ENCODE measurements around the gene SH3RF1.
A peak's percentile ranks its signal among the peaks of the same experiment; 100 is the strongest.

SH3RF1 gene

GRCh38 chr4:169133932-169134331 is 136.8 kb downstream of the SH3RF1 start:
- no peak for DNase-seq (ENCODE audit: low read depth)

- no peak for DNase-seq (ENCODE audit: low read depth)
Observed at GRCh38 chr4:169132561-169133305, 138.0 kb downstream of the SH3RF1 start.

DNA sequence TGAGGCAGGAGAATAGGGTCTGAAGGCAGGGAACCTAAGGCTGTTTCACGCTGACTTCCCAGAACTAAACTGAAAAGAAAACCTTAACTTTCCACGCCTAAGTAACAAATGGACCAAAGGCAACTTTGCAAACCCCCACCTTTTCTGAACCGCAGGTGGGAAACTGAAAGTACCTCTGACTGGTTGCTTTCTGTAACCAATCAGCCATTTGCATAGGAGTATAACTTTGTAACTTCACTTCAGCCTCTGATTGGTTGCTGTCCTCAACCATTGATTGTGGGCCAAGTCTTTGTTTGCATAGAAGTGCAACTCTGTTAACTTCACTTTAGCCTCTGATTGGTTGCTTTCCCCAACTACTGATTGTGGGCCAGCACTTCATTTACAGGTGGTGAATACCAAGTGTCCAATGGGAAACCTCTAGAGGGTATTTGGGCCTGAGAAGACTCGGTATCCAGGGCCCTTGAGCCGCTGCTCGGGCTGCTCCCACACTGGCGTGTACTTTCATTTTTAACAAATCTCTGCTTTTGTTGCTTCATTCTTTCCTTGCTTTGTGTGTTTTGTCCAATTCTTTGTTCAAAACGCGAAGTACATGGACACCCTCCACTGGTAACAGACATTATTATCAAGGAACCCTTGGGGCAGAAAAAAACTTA is 139.1 kb downstream of the SH3RF1 start:
- DNase-seq (ENCODE audit: low read depth), result no peak

GRCh38 chr4:169128902-169129301 is 141.9 kb downstream of the SH3RF1 start:
- no peak for DNase-seq (ENCODE audit: low read depth)

DNA sequence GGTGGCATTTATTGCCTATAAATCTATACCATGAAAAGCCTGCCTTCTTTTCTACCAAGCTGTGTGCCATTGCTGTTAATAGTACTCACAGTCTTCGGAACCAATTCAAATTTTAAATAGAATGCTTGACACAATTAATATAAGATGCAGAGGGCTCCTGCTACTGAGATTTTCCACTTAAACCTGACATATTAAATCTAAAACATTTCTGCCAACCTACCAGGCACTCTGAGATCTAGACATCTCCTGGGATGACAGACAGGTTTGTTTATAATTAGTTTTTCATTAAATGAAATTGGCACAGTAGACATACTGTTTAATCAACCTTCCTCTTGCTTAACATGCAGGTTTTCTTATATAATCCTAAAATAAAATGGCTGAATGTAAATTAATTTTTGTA is 143.4 kb downstream of the SH3RF1 start:
- no peak for DNase-seq (ENCODE audit: low read depth)

DNA sequence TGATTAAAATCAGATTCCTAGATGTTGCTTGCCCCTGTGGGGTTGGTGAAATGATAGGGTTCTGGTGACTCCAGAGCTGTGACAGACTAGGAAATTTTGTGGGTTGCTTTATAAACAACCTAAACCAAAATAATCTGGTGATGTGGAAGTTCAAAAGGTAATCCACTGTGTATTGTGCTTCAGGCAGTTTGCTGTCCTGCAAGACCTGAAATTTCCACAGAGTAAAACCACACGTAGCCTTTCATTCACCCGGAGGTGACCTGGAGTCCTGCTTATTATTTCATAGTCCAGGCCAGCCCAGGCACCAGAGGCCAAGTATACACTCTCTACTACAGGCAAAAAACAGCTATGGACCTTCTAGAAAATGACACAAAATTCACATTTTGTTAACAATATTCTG is 146.1 kb downstream of the SH3RF1 start:
- DNase-seq (ENCODE audit: low read depth), result peak; percentile 50

DNA sequence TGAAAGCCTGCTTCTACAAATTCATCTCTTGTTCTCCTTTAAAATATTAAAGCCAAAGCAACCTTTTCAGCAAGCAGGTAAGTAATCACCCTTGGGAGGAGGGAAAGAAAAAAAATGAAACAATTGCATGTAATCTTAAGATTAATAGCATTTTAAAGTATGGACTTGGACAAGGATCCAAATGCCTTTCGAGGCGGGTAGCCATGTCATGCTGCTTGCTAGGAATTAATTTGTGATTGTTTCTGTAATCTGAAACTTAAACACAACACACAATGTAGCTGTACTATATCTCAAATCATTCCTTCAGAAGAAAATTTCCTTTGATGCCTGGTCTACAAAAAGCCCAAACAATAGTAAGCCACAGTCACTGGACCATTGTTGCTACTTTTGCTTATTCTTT is 148.3 kb downstream of the SH3RF1 start:
- no peak for DNase-seq (ENCODE audit: low read depth)

DNA sequence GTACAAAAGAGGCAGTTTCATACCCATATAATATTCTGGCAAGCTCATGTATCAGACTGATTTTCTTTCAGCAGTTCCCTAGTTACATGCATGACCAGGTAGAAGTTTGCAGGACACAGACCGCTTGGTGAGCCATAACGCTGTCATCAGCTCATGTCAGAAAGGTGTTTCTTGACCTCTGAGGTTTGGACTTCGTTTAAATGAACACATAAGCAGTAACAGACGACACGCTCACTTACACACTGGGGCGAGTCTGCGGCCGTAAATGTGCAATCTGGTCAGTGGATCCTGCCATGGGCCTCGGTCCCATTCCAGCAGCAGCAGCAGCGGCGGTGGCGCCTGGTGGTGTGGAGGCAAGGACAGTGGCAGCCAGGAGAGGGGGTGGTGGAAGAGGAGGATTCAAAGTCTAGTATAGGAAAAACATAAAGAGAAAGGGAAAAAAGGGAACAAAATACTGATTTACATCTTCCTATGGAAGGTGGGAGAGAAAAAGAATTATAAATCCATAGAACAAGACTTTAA is 148.8 kb downstream of the SH3RF1 start:
- no peak for DNase-seq (ENCODE audit: low read depth)

DNA sequence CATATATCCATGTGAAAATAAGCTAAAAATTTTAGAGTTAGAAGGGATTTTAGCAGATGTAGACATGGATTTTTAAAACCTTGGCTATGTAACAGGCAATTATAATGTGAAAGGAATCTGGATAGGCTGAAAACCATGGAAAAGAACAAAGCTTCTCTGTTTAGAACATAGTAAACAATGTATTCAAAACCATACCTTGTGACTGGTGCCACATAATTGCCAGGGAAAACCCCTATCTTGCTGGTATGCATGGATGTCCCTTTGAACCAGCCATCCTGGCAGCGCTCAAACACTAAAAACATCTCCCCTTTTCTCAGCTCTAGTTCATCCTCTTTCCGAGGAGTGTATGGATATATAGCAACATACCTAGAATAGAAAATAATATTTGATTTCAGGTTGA is 150.1 kb downstream of the SH3RF1 start:
- no peak for DNase-seq (ENCODE audit: low read depth)

GRCh38 chr4:169119536-169119935 is 151.2 kb downstream of the SH3RF1 start:
- DNase-seq (ENCODE audit: low read depth), result no peak

DNA sequence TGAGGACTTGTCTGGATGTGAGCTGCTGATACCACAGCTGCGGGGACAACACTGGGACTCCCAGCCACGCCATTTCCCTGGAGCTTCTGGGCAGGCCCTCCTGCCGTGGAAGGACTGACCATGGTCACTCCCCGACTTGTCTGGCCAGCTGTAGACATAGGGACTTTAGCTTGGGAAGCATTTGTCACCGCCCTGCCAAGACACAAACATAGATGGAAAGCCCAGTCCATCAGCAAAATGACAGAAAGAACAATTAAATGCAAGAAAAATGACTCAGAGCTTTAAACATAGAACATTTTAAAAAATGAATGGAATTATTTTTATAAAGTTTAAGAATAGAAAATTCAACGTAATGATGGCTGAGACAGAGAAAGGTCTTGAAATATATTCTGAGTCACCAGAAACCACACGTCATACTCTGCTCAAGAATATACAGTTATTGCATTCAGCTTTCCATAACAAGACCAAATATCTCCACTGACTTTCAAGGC is 153.1 kb downstream of the SH3RF1 start:
- DNase-seq (ENCODE audit: low read depth), result peak; percentile 63

GRCh38 chr4:169116270-169116901 is 154.4 kb downstream of the SH3RF1 start:
- DNase-seq (ENCODE audit: low read depth), result no peak

- DNase-seq (ENCODE audit: low read depth), result peak; percentile 76
Observed at GRCh38 chr4:169115897-169116254, 154.9 kb downstream of the SH3RF1 start.

- DNase-seq (ENCODE audit: low read depth), result no peak
Observed at GRCh38 chr4:169115144-169115896, 155.4 kb downstream of the SH3RF1 start.

- DNase-seq (ENCODE audit: low read depth), result no peak
Observed at GRCh38 chr4:169114341-169114974, 156.3 kb downstream of the SH3RF1 start.

DNA sequence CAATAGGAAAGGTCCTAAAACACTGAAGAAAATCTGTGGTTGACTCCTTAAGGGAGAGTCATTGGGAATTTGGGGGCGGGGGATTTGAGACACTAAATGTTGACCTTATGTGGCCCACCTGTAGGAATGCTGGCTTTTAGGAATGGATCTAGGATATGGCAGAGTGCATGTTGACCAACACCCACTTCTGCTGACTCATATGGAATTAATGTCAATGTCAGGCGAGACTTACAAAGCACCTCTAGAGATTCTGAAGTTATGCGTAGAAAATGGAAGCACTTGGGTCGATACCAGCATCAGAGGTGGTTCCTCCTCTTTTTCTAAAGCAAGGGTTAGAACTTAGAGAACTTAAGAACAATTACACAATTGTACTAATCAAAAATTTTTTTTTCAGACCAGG is 160.1 kb downstream of the SH3RF1 start:
- DNase-seq (ENCODE audit: low read depth), result no peak

GRCh38 chr4:169109035-169109675 is 161.6 kb downstream of the SH3RF1 start:
- DNase-seq (ENCODE audit: low read depth), result no peak

DNA sequence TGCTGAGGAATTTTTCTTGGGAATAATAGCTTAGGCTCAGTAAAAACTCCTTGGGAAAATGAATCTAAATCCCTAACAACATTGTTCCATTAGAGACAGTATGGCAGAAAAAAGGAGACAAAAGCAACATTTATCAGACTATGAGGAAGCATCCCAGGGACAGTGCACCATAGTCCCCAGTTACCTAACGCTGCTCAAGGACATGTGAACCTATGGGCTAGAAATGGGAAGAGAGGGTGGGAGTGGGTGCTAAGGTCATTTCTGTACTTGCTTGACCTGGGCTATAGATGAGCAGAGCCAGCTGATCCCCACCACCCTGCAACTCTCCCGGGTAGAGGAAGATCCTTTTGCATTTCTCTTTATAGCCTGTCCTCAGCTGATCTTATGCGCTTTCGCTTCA is 162.5 kb downstream of the SH3RF1 start:
- DNase-seq (ENCODE audit: low read depth), result no peak

GRCh38 chr4:169107528-169107927 is 163.2 kb downstream of the SH3RF1 start:
- DNase-seq (ENCODE audit: low read depth), result no peak

GRCh38 chr4:169106696-169107229 is 164.0 kb downstream of the SH3RF1 start:
- no peak for DNase-seq (ENCODE audit: low read depth)

GRCh38 chr4:169105620-169106019 is 165.1 kb downstream of the SH3RF1 start:
- no peak for DNase-seq (ENCODE audit: low read depth)

All from fibroblast of gingiva (primary cell).